ENCODE data around the gene KIFC3. TPM values are rescaled to one million over a fixed set of nuclear protein-coding genes. Genes with fewer than 3 reads are reported as not detected.
"Not testable (repeated sequence)": the region's sequence is repeated elsewhere in the genome, so short reads cannot be mapped to it uniquely, and the experiment has no call there.

Gene KIFC3, protein sequence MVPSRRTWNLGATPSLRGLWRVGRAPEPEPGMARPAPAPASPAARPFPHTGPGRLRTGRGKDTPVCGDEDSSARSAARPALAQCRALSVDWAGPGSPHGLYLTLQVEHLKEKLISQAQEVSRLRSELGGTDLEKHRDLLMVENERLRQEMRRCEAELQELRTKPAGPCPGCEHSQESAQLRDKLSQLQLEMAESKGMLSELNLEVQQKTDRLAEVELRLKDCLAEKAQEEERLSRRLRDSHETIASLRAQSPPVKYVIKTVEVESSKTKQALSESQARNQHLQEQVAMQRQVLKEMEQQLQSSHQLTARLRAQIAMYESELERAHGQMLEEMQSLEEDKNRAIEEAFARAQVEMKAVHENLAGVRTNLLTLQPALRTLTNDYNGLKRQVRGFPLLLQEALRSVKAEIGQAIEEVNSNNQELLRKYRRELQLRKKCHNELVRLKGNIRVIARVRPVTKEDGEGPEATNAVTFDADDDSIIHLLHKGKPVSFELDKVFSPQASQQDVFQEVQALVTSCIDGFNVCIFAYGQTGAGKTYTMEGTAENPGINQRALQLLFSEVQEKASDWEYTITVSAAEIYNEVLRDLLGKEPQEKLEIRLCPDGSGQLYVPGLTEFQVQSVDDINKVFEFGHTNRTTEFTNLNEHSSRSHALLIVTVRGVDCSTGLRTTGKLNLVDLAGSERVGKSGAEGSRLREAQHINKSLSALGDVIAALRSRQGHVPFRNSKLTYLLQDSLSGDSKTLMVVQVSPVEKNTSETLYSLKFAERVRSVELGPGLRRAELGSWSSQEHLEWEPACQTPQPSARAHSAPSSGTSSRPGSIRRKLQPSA
- 27.6 and 34.5 TPM in 2 replicates for total RNA-seq
- long read RNA-seq, partial matches to known transcripts = 3 of 3 reads
- long read RNA-seq, other reads (novel, unspliced or antisense) = 0 of 3 reads

DNA sequence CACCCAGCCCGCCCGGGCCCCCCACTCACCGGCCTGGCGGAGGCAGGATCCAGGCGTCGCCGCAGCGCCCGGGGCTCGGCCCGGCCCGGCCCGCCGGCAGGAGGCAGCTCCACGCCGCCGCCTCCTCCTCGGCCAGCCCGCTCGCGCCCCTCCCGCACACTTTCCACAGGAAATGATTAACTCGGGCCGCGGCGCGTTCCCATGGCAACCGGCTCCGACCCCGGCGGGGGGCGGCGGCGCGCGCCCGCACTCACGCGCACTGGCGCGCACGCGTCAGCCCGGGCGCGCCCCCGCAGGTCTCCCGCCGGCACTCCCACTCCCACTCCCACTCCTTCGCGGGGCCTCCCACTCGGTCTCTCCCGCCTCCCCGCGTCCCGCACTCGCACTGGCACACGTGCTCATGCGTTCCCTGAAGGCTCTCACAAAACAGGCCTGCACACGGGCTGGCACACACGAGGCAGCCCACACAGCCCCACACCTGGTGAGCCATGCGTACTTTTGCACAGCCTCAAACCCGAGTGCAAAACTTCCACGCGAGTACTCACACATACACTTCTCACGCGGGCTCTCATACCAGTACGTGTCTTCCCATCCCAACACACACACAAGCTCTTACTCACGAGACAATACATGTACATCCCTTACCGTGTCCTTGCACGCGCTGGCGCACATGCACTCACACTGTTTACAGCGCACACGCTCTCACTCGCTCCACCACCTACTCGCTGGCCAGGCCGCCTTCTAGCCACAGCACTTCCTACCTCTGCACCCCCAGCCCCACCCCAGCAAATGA lies at the start of gene KIFC3:
TSS of gene KIFC3 (minus strand) at position 151 of the 793 bp plus-strand sequence. CDS start 4,248 bp downstream, outside the sequence.
- peaks cover 50% of the 10 kb centered on the region for H3K4me1 Mint-ChIP-seq (ENCODE audit: low read depth)
- H3K27ac Mint-ChIP-seq = peak within 1 kb of the TSS; percentile 95
- TF ChIP-seq, protein P1, sequence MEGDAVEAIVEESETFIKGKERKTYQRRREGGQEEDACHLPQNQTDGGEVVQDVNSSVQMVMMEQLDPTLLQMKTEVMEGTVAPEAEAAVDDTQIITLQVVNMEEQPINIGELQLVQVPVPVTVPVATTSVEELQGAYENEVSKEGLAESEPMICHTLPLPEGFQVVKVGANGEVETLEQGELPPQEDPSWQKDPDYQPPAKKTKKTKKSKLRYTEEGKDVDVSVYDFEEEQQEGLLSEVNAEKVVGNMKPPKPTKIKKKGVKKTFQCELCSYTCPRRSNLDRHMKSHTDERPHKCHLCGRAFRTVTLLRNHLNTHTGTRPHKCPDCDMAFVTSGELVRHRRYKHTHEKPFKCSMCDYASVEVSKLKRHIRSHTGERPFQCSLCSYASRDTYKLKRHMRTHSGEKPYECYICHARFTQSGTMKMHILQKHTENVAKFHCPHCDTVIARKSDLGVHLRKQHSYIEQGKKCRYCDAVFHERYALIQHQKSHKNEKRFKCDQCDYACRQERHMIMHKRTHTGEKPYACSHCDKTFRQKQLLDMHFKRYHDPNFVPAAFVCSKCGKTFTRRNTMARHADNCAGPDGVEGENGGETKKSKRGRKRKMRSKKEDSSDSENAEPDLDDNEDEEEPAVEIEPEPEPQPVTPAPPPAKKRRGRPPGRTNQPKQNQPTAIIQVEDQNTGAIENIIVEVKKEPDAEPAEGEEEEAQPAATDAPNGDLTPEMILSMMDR (IDR thresholded peaks at IDR 0.05; ENCODE audit: unreplicated experiment) = peak; percentile 33
- no peaks in the 10 kb centered on the region for H3K9me3 Mint-ChIP-seq (ENCODE audit: low read depth)
- H3K4me3 Mint-ChIP-seq (ENCODE audit: low read depth) = peak within 1 kb of the TSS; percentile 86
- no peaks in the 10 kb centered on the region for H3K36me3 Mint-ChIP-seq (ENCODE audit: insufficient read depth)
- peaks cover 28% of the 10 kb centered on the region for H3K27me3 Mint-ChIP-seq
- peak; percentile 69 for DNase-seq (ENCODE audit: low spot score, unreplicated experiment)

DNA sequence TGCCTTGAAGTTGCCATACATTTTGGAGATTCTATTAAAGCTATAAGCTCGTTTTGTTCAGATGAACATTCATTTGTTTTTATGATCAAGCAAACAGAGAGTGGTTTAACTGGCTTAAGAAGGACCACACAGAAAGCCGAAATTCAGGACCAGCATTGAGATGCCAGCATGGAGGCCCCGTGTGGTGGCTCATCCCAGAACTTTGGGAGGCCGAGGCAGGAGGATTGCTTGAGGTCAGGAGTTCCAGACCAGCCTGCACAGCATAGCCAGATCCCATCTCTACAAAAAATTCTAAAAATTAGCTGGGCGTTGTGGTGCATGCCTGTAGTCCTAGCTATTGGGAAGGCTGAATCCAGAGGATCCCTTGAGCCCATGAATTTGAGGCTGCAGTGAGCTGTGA lies 45.9 kb upstream of the KIFC3 start:
- H3K9me3 Mint-ChIP-seq (ENCODE audit: low read depth) = no peaks in the 10 kb centered on the region
- no peak for DNase-seq (ENCODE audit: low spot score, unreplicated experiment)
- no peak overlapping the region for H3K4me3 Mint-ChIP-seq (ENCODE audit: low read depth)
- TF ChIP-seq, protein P1 (IDR thresholded peaks at IDR 0.05; ENCODE audit: unreplicated experiment) = no peak
- peaks cover 27% of the 10 kb centered on the region for H3K4me1 Mint-ChIP-seq (ENCODE audit: low read depth)
- no peaks in the 10 kb centered on the region for H3K36me3 Mint-ChIP-seq (ENCODE audit: insufficient read depth)
- H3K27ac Mint-ChIP-seq = no peak overlapping the region
- peaks cover 66% of the 10 kb centered on the region for H3K27me3 Mint-ChIP-seq

- peaks cover 31% of the 10 kb centered on the region for H3K4me1 Mint-ChIP-seq (ENCODE audit: low read depth)
- not testable (repeated sequence) for H3K36me3 Mint-ChIP-seq (ENCODE audit: insufficient read depth); H3K4me3 Mint-ChIP-seq (ENCODE audit: low read depth); DNase-seq (ENCODE audit: low spot score, unreplicated experiment); H3K9me3 Mint-ChIP-seq (ENCODE audit: low read depth)
- H3K27me3 Mint-ChIP-seq = peaks cover 61% of the 10 kb centered on the region
- H3K27ac Mint-ChIP-seq = peak overlapping the region; percentile 58
Observed at GRCh38 chr16:57846931-57847330, 44.6 kb upstream of the KIFC3 start.

GRCh38 chr16:57846078-57846697 lies 43.9 kb upstream of the KIFC3 start:
- Mint-ChIP-seq H3K27me3 (peaks cover 57% of the 10 kb centered on the region), H3K4me1 (ENCODE audit: low read depth) (peaks cover 35% of the 10 kb centered on the region), H3K27ac (no peak overlapping the region), H3K36me3 (ENCODE audit: insufficient read depth) (peaks cover 1% of the 10 kb centered on the region), H3K4me3 (ENCODE audit: low read depth) (no peak overlapping the region), H3K9me3 (ENCODE audit: low read depth) (no peaks in the 10 kb centered on the region)
- TF ChIP-seq, protein P1 (IDR thresholded peaks at IDR 0.05; ENCODE audit: unreplicated experiment) = no peak
- DNase-seq (ENCODE audit: low spot score, unreplicated experiment) = no peak

GRCh38 chr16:57845115-57845514 lies 42.8 kb upstream of the KIFC3 start:
- Mint-ChIP-seq H3K27me3 (peaks cover 56% of the 10 kb centered on the region), H3K9me3 (ENCODE audit: low read depth) (no peaks in the 10 kb centered on the region), H3K36me3 (ENCODE audit: insufficient read depth) (peaks cover 1% of the 10 kb centered on the region), H3K4me1 (ENCODE audit: low read depth) (peaks cover 37% of the 10 kb centered on the region), H3K4me3 (ENCODE audit: low read depth) (no peak overlapping the region), H3K27ac (peak overlapping the region; percentile 65)
- TF ChIP-seq, protein P1 (IDR thresholded peaks at IDR 0.05; ENCODE audit: unreplicated experiment) = no peak
- no peak for DNase-seq (ENCODE audit: low spot score, unreplicated experiment)
